ENCODE measurements around the gene MX1.

The MX1 gene

GRCh38 chr21:41466024-41466820, 40.2 kb downstream of the MX1 start:
- Histone ChIP-seq H3K4me3 (replicated peaks; ENCODE audit: insufficient read depth, low read length) (no peak overlapping the region), H3K27ac (replicated peaks) (no peak overlapping the region), H3K27me3 (ENCODE audit: insufficient read depth, poor library complexity, severe bottlenecking) (peaks cover 2% of the 10 kb centered on the region)
- no peak for DNase-seq (ENCODE audit: low read depth in 1 of 2, low spot score in 1 of 2)
- TF ChIP-seq POLR2AphosphoS5 (IDR thresholded peaks at IDR 0.05; ENCODE audit: low read depth): no peak
- no peak for TF ChIP-seq SPI1 (IDR thresholded peaks at IDR 0.05; ENCODE audit: borderline replicate concordance, low read depth)
- TF ChIP-seq CTCF (IDR thresholded peaks at IDR 0.05; ENCODE audit: insufficient read depth, low read length): no peak
- no peak for TF ChIP-seq GABPA (IDR thresholded peaks at IDR 0.05; ENCODE audit: low read depth)
- TF ChIP-seq REST (IDR thresholded peaks at IDR 0.05; ENCODE audit: insufficient replicate concordance, low read depth): no peak

GRCh38 chr21:41470054-41470453, 44.0 kb downstream of the MX1 start:
- Histone ChIP-seq H3K27me3 (ENCODE audit: insufficient read depth, poor library complexity, severe bottlenecking) (peaks cover 2% of the 10 kb centered on the region), H3K4me3 (replicated peaks; ENCODE audit: insufficient read depth, low read length) (no peak overlapping the region), H3K27ac (replicated peaks) (no peak overlapping the region)
- DNase-seq (ENCODE audit: low read depth in 1 of 2, low spot score in 1 of 2): no peak
- TF ChIP-seq POLR2AphosphoS5 (IDR thresholded peaks at IDR 0.05; ENCODE audit: low read depth): no peak
- no peak for TF ChIP-seq REST (IDR thresholded peaks at IDR 0.05; ENCODE audit: insufficient replicate concordance, low read depth)
- TF ChIP-seq GABPA (IDR thresholded peaks at IDR 0.05; ENCODE audit: low read depth): no peak
- no peak for TF ChIP-seq CTCF (IDR thresholded peaks at IDR 0.05; ENCODE audit: insufficient read depth, low read length)
- no peak for TF ChIP-seq SPI1 (IDR thresholded peaks at IDR 0.05; ENCODE audit: borderline replicate concordance, low read depth)

- Histone ChIP-seq H3K27ac (replicated peaks) (no peak overlapping the region), H3K4me3 (replicated peaks; ENCODE audit: insufficient read depth, low read length) (no peak overlapping the region), H3K27me3 (ENCODE audit: insufficient read depth, poor library complexity, severe bottlenecking) (peaks cover 2% of the 10 kb centered on the region)
- no peak for DNase-seq (ENCODE audit: low read depth in 1 of 2, low spot score in 1 of 2)
- TF ChIP-seq SPI1 (IDR thresholded peaks at IDR 0.05; ENCODE audit: borderline replicate concordance, low read depth) (no peak), POLR2AphosphoS5 (IDR thresholded peaks at IDR 0.05; ENCODE audit: low read depth) (no peak), REST (IDR thresholded peaks at IDR 0.05; ENCODE audit: insufficient replicate concordance, low read depth) (no peak), GABPA (IDR thresholded peaks at IDR 0.05; ENCODE audit: low read depth) (no peak), CTCF (IDR thresholded peaks at IDR 0.05; ENCODE audit: insufficient read depth, low read length) (no peak)
These were observed 46.9 kb downstream of the MX1 start for GRCh38 chr21:41472753-41473548.
